Testis (tissue), 2 donors: ENCODE results near the gene TRIM3.

Experiments used
- CTCF ChIP-seq, 3 experiments: fragments of 450-650 bp in 2 of 3; fragments of 200-600 bp in 1 of 3; sonication (generic) in 1 of 3; IDR thresholded peaks; one replicate each; pipeline ENCODE4 v1.5.1; 2016 to 2019; ENCODE audit warnings: antibody characterized with exemption in 3 of 3, mild to moderate bottlenecking in 2 of 3, moderate library complexity in 1 of 3
- POLR2A ChIP-seq: fragments of 450-650 bp; IDR thresholded peaks from one replicate; pipeline ENCODE4 v1.6.1; 2017; ENCODE audit warnings: antibody characterized with exemption, mild to moderate bottlenecking, moderate library complexity

GRCh38 chr11:6438979-6439571, 34.7 kb downstream of the TRIM3 start:
- TF ChIP-seq CTCF (IDR thresholded peaks at IDR 0.05) (peak in 2 of 3 experiments; percentile 44 to 57), POLR2A (no peak)
